ENCODE data around the gene TSC22D4.
A peak's percentile ranks its signal among the peaks of the same experiment; 100 is the strongest.
"Not testable (repeated sequence)": the region's sequence is repeated elsewhere in the genome, so short reads cannot be mapped to it uniquely, and the experiment has no call there.

Gene TSC22D4

GRCh38 chr7:100441641-100442535 is 37.1 kb downstream of the TSC22D4 start:
- no peak for DNase-seq

GRCh38 chr7:100439244-100439643 is 39.8 kb downstream of the TSC22D4 start:
- not testable (repeated sequence) for DNase-seq

GRCh38 chr7:100438731-100439130 is 40.3 kb downstream of the TSC22D4 start:
- not testable (repeated sequence) for DNase-seq

GRCh38 chr7:100438172-100438571 is 40.8 kb downstream of the TSC22D4 start:
- DNase-seq, result no peak

GRCh38 chr7:100437150-100438100 is 41.6 kb downstream of the TSC22D4 start:
- no peak for DNase-seq

- DNase-seq, result peak; percentile 53 to 54
Measured at GRCh38 chr7:100435401-100436304, 43.4 kb downstream of the TSC22D4 start.

GRCh38 chr7:100434297-100435144 is 44.5 kb downstream of the TSC22D4 start:
- no peak for DNase-seq

GRCh38 chr7:100433592-100434296 is 45.3 kb downstream of the TSC22D4 start:
- DNase-seq, result no peak

GRCh38 chr7:100433276-100433591 is 45.8 kb downstream of the TSC22D4 start:
- DNase-seq, result no peak

GRCh38 chr7:100432621-100433275 is 46.3 kb downstream of the TSC22D4 start:
- no peak for DNase-seq

GRCh38 chr7:100432053-100432452 is 47.0 kb downstream of the TSC22D4 start:
- DNase-seq, result no peak

GRCh38 chr7:100431286-100431735 is 47.7 kb downstream of the TSC22D4 start:
- DNase-seq, result no peak

GRCh38 chr7:100430493-100431285 is 48.3 kb downstream of the TSC22D4 start:
- peak in 1 of 2 donors; percentile 56 for DNase-seq

GRCh38 chr7:100429637-100430492 is 49.1 kb downstream of the TSC22D4 start, which contains the start of gene MEPCE:
TSS of gene MEPCE (plus strand) at chr7:100429831. CDS start at chr7:100430019, 188 bp downstream.
- DNase-seq, result peak; percentile 92 to 95

- DNase-seq, result peak; percentile 100
Measured at GRCh38 chr7:100428967-100429636, 49.9 kb downstream of the TSC22D4 start.

- peak; percentile 98 for DNase-seq
Measured at GRCh38 chr7:100428199-100428966, 50.6 kb downstream of the TSC22D4 start, which contains the start of gene ZCWPW1. TSS of gene ZCWPW1 (minus strand) at chr7:100428703. CDS start at chr7:100420649, 8,054 bp downstream.

GRCh38 chr7:100427762-100428198 is 51.2 kb downstream of the TSC22D4 start:
- no peak for DNase-seq

Measured in CD4-positive, alpha-beta T cell treated with Interleukin-1 beta for 1 hour (primary cell).